Omental fat pad (tissue), 4 donors: ENCODE results near the gene SLC17A6. TPM values are rescaled to one million over a fixed set of nuclear protein-coding genes. Genes with fewer than 3 reads are reported as not detected.

ENCODE experiments used
- ATAC-seq: fragments of 150-250 bp; one replicate; pipeline ENCODE4 v1.9.1; 2016; ENCODE audit warnings: mild to moderate bottlenecking, moderate library complexity; ENCODE audit not compliant: low FRiP score
- DNase-seq: peaks from one replicate; pipeline ENCODE4 v3.0.0-alpha.2; 2019; ENCODE audit warnings: low spot score
- total RNA-seq, 4 donors: library from RNA; depleted of rRNA; stranded (reverse); fragments of >200 nt; gene quantifications; one replicate each; pipeline ENCODE4 v1.1.0, GENCODE V29; 2016
- TF ChIP-seq, protein P1 (sequence below), 3 donors: fragments of 450-650 bp; IDR thresholded peaks; one replicate each; pipeline ENCODE4 v1.5.1; 2016 to 2017; ENCODE audit warnings: antibody characterized with exemption in 3 of 3, mild to moderate bottlenecking in 3 of 3, moderate library complexity in 2 of 3

The SLC17A6 gene
- total RNA-seq, 4 donors from 2014 or later = not detected

DNA sequence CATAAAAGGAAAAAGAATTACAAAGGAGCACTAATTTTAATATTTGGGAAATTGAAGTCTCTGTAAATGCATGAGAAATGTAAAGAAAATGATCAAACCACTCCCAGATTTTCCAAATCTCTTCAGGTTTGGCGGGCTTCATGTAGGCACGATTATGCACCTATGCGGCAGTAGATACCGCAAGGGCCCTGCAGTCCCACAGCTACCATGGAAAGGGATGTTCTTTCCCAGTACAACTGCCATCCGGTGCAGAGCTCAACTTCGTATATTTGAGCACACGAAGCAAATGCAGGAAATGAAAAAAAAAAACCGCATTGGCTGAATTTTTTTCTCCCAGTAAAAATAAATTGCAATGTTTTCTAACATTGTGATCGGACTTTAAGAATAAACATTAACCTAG, 1.4 kb downstream of the SLC17A6 start:
- TF ChIP-seq, protein P1, sequence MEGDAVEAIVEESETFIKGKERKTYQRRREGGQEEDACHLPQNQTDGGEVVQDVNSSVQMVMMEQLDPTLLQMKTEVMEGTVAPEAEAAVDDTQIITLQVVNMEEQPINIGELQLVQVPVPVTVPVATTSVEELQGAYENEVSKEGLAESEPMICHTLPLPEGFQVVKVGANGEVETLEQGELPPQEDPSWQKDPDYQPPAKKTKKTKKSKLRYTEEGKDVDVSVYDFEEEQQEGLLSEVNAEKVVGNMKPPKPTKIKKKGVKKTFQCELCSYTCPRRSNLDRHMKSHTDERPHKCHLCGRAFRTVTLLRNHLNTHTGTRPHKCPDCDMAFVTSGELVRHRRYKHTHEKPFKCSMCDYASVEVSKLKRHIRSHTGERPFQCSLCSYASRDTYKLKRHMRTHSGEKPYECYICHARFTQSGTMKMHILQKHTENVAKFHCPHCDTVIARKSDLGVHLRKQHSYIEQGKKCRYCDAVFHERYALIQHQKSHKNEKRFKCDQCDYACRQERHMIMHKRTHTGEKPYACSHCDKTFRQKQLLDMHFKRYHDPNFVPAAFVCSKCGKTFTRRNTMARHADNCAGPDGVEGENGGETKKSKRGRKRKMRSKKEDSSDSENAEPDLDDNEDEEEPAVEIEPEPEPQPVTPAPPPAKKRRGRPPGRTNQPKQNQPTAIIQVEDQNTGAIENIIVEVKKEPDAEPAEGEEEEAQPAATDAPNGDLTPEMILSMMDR (IDR thresholded peaks at IDR 0.05) = no peak
- ATAC-seq (no peak), DNase-seq (no peak)

DNA sequence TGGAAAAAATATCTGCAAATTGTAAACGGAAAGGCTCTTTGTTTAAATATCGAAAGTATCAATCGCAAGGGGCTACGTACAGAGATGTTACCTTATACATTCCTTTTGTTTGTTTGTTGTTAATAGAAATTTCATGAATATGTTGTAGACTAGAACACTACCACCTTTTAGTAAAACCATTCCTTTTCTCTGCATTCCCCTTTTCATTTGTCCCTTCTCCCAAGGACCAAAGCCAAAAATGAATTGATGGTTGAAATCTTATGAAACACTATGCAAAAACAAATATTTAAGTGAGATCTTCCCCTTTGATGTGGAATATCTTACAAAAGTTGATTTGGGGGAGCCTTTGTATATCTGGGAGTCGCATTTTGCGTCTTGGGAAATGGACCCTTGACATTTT, 2.1 kb downstream of the SLC17A6 start:
- no peak for DNase-seq
- TF ChIP-seq, protein P1 (IDR thresholded peaks at IDR 0.05) = no peak
- no peak for ATAC-seq

DNA sequence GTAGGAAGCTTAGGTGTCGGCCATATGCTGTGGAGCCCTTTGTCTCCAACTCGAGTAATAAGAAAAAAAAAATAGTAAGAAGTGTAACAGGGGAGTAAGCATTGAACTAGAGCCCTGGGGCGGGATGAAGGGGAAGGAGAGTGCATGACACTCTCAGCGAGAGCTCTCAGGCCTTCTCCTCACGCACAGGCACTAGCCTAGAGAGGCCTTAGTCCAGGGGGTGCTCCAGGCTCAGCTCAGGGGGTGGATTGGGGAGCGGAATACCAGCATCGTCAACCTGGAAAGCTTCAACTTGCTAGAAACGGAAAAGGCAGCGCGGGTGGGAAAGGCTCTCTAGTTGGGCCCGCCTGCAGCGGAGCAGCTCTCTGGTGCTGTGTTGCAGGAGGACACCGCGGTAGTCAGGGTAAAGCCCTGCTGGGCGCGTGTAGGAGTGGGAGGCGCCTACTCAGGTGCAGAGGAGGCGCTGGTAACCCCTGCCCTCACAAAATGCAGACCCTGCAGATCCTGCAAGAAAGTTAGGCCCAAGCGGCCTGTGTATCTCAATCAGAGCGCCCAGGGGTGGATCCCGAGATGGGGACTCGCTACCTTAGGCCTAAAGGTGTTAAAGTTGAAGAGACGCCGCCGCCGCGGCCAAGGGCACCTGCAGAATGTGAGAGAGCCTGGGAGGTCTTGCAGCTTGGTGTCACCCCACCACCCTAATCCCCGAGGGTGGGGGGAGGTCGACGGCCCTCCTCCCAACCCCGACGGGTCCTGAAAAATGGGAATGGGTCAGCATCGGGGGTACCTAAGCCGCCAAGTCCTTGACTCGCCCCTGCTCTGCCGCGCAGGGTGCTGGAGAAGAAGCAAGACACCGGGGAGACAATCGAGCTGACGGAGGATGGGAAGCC, 2.8 kb downstream of the SLC17A6 start:
- ATAC-seq (no peak), DNase-seq (no peak)
- TF ChIP-seq, protein P1 (IDR thresholded peaks at IDR 0.05) = no peak

DNA sequence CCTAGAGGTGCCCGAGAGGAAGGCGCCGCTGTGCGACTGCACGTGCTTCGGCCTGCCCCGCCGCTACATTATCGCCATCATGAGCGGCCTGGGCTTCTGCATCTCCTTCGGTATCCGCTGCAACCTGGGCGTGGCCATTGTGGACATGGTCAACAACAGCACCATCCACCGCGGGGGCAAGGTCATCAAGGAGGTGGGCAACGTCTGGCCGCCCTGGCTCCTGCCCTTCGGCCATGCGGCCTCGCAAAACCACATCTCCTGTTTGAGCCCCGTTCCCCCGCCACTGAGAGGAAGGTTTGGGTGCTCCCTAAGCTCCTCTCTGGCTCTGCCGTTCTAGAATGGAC, 3.4 kb downstream of the SLC17A6 start:
- TF ChIP-seq, protein P1 (IDR thresholded peaks at IDR 0.05) = no peak
- no peak for DNase-seq
- ATAC-seq = no peak

DNA sequence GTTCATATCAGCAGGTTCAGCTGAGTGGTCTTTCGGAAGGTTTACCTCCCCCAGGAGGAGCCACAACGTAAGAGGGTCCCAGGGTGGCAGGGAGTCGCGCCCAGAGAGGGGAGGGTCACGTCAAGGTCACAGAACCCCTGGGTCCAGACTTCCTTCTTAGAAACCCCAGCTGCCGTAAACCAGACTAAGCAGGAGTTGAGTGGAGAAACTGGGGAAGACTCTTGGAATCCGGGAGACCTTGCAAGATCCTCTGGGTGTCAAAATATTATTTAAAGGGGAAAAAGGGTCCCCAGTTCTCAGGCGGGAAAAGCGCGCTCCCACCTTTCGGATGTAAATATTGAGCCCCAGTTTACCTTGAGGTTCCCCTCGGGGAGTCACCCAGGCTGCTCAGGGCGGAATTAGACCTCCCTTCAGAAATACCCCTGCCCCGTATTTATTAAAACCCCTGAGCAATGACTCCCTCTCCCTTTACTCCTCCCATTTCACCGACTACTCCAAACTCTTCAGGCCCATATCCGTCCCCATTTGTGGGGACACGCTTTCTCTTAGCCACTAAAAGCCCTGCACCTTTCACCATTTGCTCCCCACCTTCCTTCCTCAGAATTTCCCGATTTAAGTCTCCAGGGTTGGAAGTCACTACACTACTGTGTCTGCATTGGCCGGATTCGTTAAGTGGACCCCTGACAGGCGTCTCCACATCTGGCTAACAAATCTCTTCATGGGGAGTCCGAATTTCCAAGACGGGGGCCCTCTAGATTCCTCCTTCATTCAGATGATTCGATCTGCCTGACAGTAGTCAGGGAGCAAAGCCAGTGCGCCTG, 4.2 kb downstream of the SLC17A6 start:
- no peak for ATAC-seq
- no peak for DNase-seq
- TF ChIP-seq, protein P1 (IDR thresholded peaks at IDR 0.05) = no peak

DNA sequence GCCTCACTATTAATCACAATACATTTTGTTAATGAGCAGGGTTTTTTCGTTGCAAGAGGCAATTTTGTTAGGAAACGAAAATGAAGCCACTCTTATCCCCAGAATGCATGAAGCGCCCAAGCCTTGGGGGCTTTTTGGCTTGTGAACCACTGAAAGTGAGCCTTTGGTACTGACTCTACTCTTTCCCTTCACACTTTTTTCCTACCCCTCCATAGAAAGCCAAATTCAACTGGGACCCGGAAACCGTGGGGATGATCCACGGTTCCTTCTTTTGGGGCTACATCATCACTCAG, 4.8 kb downstream of the SLC17A6 start:
- DNase-seq (no peak), ATAC-seq (no peak)
- TF ChIP-seq, protein P1 (IDR thresholded peaks at IDR 0.05) = no peak
